GM10847 (cell line): ENCODE measurements around the gene FER.

ENCODE experiments used
- POLR2A ChIP-seq: IDR thresholded peaks from 2 replicates; pipeline ENCODE4 v1.6.1; 2011; ENCODE audit not compliant: insufficient read length; ENCODE audit errors: extremely low read depth

FER gene

DNA sequence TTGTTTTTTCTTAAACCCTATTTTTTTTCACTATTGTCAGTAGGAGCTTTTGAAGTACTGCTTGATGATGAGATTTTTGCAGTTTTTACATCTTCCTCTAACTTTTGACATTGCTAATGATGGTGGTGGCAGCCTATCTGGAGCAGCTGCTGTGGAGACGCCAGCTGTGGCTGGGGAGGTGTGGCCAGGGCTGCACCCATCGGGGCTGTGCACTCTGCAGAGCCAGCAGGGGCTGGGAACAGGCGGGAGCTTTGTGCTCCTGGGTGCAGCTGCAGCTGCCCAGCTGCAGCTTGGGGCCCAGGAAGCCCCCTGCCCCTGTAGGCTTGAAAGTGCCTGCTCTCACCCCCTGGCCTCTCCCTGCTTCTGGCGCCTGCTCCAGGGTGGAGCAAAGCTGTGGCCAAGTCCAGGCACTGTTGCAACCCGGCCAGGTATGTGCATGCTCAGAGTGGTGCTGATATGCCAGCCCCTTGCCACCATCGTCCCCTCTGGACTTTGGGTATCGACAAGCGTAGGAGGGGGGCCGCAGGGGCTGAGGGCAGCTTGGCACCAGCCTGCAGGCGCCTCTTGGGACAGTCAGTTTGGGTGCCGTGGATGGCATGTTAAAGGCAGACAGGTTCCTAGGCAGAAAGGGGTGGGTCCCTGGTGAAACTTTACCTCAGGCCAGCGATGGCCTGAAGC is 39.2 kb downstream of the FER start:
- TF ChIP-seq POLR2A: no peak

DNA sequence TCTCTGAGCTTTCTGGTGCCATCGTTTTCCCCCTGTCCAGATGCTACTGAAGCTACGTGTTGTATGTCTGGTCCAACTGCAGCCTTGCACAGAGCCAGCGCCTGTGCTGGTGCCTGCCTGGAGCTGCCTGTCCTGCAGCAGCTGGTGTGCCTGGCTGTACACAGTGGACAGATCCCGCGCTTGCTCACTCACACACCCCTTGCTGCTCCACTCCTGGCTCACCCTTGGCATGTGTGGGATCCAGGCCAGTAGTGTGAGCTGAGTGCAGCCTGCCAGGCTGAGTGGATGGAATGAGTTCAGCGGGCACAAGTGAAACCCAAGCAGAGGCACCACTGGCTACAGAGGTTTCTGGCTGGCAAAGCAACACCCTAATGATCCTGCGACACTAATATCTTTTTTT is 40.4 kb downstream of the FER start:
- no peak for TF ChIP-seq POLR2A

GRCh38 chr5:108793207-108793606 is 45.5 kb downstream of the FER start:
- TF ChIP-seq POLR2A: no peak

- no peak for TF ChIP-seq POLR2A
These were observed 49.7 kb downstream of the FER start for GRCh38 chr5:108797396-108797795.

DNA sequence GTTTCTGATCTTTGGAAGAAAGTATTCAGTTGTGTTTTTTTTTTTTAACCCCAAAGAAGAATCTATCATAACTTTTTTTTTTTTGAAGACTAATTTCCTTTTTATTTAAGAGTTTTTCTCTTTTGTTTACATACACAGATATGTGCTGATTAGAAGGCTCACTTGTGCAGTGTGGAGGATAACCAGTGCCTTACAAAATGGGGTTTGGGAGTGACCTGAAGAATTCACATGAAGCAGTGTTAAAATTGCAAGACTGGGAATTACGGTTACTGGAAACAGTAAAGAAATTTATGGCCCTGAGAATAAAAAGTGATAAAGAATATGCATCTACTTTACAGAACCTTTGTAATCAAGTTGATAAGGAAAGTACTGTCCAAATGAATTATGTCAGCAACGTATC is 50.3 kb downstream of the FER start:
- no peak for TF ChIP-seq POLR2A

DNA sequence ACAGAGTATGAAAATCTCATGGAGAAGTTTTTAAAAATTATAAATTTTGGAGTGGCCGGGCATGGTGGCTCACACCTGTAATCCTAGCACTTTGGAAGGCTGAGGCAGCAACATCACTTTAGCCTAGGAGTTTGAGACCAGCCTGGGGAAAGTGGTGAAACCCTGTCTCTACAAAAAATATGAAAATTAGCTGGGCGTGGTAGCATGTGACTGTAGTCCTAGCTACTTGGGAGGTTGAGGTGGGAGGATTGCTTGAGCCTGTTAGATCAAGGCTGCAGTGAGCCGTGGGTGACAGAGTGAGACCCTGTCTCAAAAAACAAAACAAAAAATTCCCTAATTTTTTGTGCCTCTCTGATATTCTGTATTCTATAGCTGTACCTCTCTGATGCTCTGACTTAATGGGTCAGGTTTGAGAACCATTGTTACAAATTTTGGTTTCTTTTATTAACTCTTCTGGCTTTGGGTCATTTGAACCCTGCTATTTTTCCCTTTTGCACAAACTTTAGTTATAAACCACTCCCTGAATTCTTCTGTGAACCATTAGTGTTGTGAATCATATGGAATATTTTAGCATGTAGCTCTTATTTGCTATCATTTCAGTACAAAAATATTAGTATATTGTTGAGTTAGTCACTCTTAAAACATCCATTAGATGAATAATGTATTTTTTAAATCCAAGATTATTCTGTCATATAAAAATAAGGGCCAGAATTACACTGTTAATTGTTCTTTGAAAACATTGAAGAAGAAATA is 51.0 kb downstream of the FER start:
- no peak for TF ChIP-seq POLR2A

DNA sequence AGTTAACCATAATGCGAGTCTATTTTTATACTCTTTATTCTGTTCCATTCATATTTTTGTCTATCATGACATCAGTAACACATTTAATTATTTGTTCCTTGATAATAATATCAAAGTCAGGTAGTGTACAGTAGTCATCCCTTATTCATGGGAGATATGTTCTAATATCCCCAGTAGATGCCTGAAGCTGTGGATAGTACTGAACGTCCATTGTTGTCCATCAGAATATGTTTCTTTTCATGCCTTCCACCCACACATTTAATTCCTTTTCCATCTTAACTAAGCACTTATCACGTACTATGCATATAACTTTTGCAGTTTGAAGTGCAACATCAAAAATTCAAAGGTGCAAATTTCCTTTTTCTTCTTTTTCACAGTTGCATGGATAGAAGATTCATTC is 53.6 kb downstream of the FER start:
- TF ChIP-seq POLR2A: no peak

DNA sequence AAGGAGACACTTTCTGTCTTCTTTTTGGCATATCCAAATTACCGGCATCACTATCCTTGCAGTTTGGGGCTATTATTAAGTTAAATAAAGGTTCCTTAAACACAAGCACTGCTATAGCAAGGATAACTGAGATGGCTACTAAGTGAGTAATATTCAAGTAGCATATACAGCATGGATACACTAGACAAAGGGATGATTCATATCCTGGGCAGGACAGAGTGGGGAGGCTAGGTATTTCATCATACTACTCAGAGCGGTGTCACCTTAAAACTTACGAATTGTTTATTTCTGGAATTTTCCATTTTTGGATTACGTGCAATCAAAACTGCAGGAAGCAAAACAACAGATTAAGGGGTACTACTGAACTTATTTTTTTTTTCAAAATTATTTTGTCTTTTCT is 54.1 kb downstream of the FER start:
- no peak for TF ChIP-seq POLR2A

GRCh38 chr5:108810717-108811116 is 63.0 kb downstream of the FER start:
- TF ChIP-seq POLR2A: no peak

DNA sequence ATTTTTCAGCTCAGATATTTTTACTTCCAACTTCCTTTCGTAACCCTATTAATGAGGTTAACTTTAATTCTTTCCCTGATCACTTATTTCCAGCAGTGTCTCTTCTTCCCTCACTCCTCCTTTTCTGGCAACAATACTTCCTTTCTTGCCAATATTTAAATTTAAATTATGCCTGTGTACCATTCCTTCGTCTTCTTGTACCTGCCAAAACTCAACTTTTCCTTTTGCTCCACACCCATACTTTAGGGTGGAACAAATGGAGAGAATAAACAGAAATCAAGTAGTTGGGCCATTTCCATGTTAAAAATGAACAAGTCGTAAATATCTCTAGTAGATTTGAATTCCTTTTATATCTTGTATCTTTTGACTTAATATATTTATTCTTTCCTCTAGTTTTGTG is 66.0 kb downstream of the FER start:
- no peak for TF ChIP-seq POLR2A

DNA sequence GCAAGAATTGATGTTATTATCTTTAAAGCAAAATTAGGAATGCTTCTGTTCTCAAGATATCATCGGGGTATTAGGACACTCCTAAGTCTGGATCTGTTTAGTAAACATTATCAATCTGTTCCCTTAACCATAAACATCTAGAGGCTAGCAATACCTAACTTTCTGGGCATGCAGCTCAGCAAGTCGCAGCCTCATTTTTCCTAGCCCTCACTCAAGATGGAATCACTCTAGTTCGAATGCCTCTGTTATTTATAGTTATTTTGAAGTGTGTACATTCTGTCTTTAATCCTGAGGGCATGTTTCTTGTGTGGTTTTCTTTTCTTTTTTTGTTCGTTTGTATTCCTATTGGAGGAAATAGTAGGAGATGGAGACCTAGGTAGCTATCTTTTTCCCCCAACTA is 66.9 kb downstream of the FER start:
- TF ChIP-seq POLR2A: no peak

- no peak for TF ChIP-seq POLR2A
These were observed 71.0 kb downstream of the FER start for GRCh38 chr5:108818613-108819272.

DNA sequence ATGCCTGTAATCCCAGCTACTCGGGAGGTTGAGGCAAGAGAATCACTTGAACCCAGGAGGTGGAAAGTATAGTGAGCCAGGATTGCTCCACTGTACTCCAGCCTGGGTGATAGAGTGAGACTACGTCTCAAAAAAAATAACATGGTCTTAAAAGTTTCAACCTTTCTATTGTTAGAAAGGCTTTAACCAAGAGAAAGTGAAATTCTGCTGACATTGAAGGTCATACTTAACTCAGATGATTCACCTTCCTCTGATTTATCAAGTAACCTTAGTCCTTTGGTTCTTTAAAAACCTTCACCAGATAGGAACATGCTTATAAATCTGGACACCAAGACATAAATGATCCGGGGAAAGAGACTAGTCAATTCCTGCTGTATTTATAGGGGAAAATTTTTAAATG is 73.3 kb downstream of the FER start:
- TF ChIP-seq POLR2A: no peak

DNA sequence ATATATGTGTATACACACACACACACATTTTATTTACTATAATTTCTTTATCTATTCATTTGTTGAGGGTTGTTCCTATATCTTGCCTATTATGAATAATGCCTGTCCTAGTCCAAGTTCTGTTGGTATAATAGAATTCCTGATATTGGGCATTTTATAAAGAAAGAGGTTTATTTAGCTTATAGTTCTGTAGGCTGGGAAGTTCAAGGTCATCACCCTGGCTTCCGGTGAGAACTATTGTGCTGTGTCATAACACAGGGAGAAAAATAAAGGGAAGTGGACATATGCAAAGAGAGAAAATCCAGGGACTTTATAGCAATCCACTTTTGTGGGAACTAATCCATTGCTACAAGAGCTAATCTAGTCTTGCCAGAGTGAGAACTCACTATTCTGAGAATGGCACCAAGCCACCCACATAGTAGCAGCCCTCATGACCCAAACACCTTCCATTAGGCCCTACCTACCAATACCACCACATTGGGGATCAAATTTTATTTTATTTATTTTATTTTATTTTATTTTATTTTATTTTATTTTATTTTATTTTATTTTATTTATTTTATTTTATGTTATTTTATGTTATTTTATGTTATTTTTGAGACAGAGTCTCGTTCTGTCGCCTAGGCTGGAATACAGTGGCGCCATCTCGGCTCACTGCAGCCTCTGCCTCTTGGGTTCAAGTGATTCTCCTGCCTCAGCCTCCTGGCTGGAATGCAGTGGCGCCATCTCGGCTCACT is 74.7 kb downstream of the FER start:
- TF ChIP-seq POLR2A: no peak

DNA sequence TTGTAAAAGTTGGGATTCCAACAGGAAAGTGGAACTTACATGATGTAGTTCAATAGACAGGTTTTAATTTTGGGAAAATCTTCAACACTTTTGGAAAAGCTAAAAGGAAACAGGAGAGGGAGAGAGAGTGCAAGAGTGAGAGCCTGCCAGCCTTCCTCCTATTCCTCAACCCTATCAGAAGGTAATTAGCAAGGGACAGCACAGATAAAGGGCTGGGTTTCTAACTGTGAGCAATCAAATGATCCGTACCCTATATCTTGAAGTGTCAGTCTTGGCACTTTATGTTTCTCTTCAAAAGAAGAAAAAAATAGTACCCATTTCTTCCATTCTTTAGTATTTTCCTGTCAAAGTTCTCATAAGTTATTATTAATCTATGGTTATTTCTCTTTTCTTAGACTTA is 79.4 kb downstream of the FER start:
- TF ChIP-seq POLR2A: no peak
